ENCODE results near the gene NAT8.

DNA sequence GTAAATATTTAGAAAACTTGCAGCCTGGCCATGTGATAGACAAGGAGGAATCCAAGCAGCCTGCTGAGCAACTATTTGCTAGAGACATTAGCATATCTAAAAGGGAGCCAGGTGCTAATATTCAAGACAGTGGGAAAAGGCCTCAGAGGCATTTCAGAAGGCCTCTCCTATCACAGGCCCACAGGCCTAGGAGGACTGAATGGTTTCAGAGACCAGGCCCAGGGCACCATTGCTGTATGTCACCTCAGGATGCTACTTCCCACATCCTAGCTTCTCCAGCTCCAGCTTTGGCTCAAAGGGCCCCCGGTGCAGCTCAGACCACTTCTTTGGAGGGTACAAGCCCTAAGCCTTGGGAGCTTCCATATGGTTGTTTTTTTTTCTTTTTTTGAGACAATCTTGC is 3.8 kb downstream of the NAT8 start:
- TF ChIP-seq, protein P1, sequence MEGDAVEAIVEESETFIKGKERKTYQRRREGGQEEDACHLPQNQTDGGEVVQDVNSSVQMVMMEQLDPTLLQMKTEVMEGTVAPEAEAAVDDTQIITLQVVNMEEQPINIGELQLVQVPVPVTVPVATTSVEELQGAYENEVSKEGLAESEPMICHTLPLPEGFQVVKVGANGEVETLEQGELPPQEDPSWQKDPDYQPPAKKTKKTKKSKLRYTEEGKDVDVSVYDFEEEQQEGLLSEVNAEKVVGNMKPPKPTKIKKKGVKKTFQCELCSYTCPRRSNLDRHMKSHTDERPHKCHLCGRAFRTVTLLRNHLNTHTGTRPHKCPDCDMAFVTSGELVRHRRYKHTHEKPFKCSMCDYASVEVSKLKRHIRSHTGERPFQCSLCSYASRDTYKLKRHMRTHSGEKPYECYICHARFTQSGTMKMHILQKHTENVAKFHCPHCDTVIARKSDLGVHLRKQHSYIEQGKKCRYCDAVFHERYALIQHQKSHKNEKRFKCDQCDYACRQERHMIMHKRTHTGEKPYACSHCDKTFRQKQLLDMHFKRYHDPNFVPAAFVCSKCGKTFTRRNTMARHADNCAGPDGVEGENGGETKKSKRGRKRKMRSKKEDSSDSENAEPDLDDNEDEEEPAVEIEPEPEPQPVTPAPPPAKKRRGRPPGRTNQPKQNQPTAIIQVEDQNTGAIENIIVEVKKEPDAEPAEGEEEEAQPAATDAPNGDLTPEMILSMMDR (IDR thresholded peaks at IDR 0.05), result no peak
- TF ChIP-seq CHD2 (IDR thresholded peaks at IDR 0.05; ENCODE audit: low read length, partially characterized antibody) (no peak), GATA2 (CRISPR knock-in tag; IDR thresholded peaks at IDR 0.05) (no peak), RAD21 (IDR thresholded peaks at IDR 0.05; ENCODE audit: low read length) (no peak), TAF1 (IDR thresholded peaks at IDR 0.05; ENCODE audit: borderline replicate concordance, low read depth, low read length) (no peak), EP300 (IDR thresholded peaks at IDR 0.05; ENCODE audit: borderline replicate concordance in 1 of 2, low read depth in 1 of 2, low read length in 1 of 2) (no peak), TEAD4 (IDR thresholded peaks at IDR 0.05; ENCODE audit: borderline replicate concordance, insufficient read depth) (no peak), POLR2AphosphoS5 (IDR thresholded peaks at IDR 0.05; ENCODE audit: low read depth, low read length) (no peak), YY1 (IDR thresholded peaks at IDR 0.05; ENCODE audit: low read depth) (no peak), SMC3 (IDR thresholded peaks at IDR 0.05; ENCODE audit: low read depth, low read length) (no peak), RCOR1 (IDR thresholded peaks at IDR 0.05; ENCODE audit: low read length) (no peak), JUND (IDR thresholded peaks at IDR 0.05) (no peak), ELF1 (IDR thresholded peaks at IDR 0.05) (no peak)
- TF ChIP-seq, protein P2, sequence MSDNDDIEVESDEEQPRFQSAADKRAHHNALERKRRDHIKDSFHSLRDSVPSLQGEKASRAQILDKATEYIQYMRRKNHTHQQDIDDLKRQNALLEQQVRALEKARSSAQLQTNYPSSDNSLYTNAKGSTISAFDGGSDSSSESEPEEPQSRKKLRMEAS (IDR thresholded peaks at IDR 0.05; ENCODE audit: low read depth), result no peak
